HG03135 (cell line): Measurements from ENCODE around the gene SPINT1.

Experiments used
- ATAC-seq: cut with Tn5 transposase; IDR thresholded peaks from one replicate; pipeline ENCODE4 v1.9.1; 2021; ENCODE audit warnings: mild to moderate bottlenecking, moderate library complexity; ENCODE audit not compliant: unreplicated experiment

Gene SPINT1

GRCh38 chr15:40843885-40844695, at the start of gene SPINT1:
TSS of gene SPINT1 (plus strand) at chr15:40844048. CDS start at chr15:40844555, 507 bp downstream.
- no peak for ATAC-seq

- no peak for ATAC-seq
Measured at GRCh38 chr15:40796041-40796440, 47.8 kb upstream of the SPINT1 start.

- ATAC-seq, result no peak
Measured at GRCh38 chr15:40796512-40796911, 47.3 kb upstream of the SPINT1 start.

GRCh38 chr15:40799523-40799922, 44.3 kb upstream of the SPINT1 start:
- no peak for ATAC-seq

- ATAC-seq, result no peak
Measured at GRCh38 chr15:40803076-40803475, 40.8 kb upstream of the SPINT1 start.

GRCh38 chr15:40803688-40804087, 40.2 kb upstream of the SPINT1 start:
- ATAC-seq, result no peak

GRCh38 chr15:40806672-40807027, 37.2 kb upstream of the SPINT1 start:
- ATAC-seq, result no peak

- peak; percentile 92 for ATAC-seq
Measured at GRCh38 chr15:40807028-40807887, 36.6 kb upstream of the SPINT1 start, which contains the start of the genes DNAJC17 and ZFYVE19. TSS of gene DNAJC17 (minus strand) at chr15:40807473. CDS start at chr15:40807446, 27 bp downstream. TSS of gene ZFYVE19 (plus strand) at chr15:40807089. CDS start at chr15:40807590, 501 bp downstream.

GRCh38 chr15:40807888-40808461, 35.9 kb upstream of the SPINT1 start:
- ATAC-seq, result no peak

GRCh38 chr15:40808861-40809450, 34.9 kb upstream of the SPINT1 start:
- no peak for ATAC-seq

GRCh38 chr15:40812721-40813425, 31.0 kb upstream of the SPINT1 start:
- no peak for ATAC-seq

- no peak for ATAC-seq
Measured at GRCh38 chr15:40815042-40815698, 28.7 kb upstream of the SPINT1 start.

GRCh38 chr15:40819048-40819447, 24.8 kb upstream of the SPINT1 start:
- ATAC-seq, result no peak

- no peak for ATAC-seq
Measured at GRCh38 chr15:40821195-40821594, 22.7 kb upstream of the SPINT1 start.

- no peak for ATAC-seq
Measured at GRCh38 chr15:40823572-40824343, 20.1 kb upstream of the SPINT1 start.

- ATAC-seq, result no peak
Measured at GRCh38 chr15:40825661-40826422, 18.0 kb upstream of the SPINT1 start.

GRCh38 chr15:40826423-40827075, 17.3 kb upstream of the SPINT1 start:
- ATAC-seq, result no peak
